IgD-negative memory B cell (primary cell): Measurements from ENCODE around the gene TRIM68. TPM values are rescaled to one million over a fixed set of nuclear protein-coding genes. Genes with fewer than 3 reads are reported as not detected.

Experiments used
- H3K27ac Mint-ChIP-seq, 3 donors: one replicate each; pipeline ENCODE4 v1.8.0; 2020 to 2022; ENCODE audit warnings: mild to moderate bottlenecking in 3 of 3, mixed read lengths in 3 of 3, moderate library complexity in 1 of 3
- H3K27me3 Mint-ChIP-seq: one replicate; pipeline ENCODE4 v1.8.0; 2021; ENCODE audit warnings: mixed read lengths
- H3K36me3 Mint-ChIP-seq: one replicate; pipeline ENCODE4 v1.8.0; 2020; ENCODE audit warnings: mild to moderate bottlenecking, mixed read lengths
- H3K4me1 Mint-ChIP-seq, 3 donors: one replicate each; pipeline ENCODE4 v1.8.0; 2020 to 2022; ENCODE audit warnings: mixed read lengths in 3 of 3, mild to moderate bottlenecking in 1 of 3
- H3K4me3 Mint-ChIP-seq, 4 donors: one replicate each; pipeline ENCODE4 v1.8.0; 2020 to 2022; ENCODE audit warnings: mild to moderate bottlenecking in 4 of 4, mixed read lengths in 4 of 4, moderate library complexity in 3 of 4
- H3K9me3 Mint-ChIP-seq, 3 donors: one replicate each; pipeline ENCODE4 v1.8.0; 2020 to 2021; ENCODE audit warnings: mixed read lengths in 3 of 3, mild to moderate bottlenecking in 1 of 3
- polyA plus RNA-seq: library from polyadenylated mRNA; unstranded; fragments of 300-500 nt; fragmentation: Illumina TruSeq; gene quantifications from one replicate; pipeline ENCODE4 v1.2.3, GENCODE V29; 2021

The TRIM68 gene
- polyA plus RNA-seq, 1 donor from 2014 or later: 13.1 TPM

- no peaks in the 10 kb centered on the region for H3K4me1 Mint-ChIP-seq
- no peaks in the 10 kb centered on the region for H3K36me3 Mint-ChIP-seq
- H3K27me3 Mint-ChIP-seq: peaks cover 13% of the 10 kb centered on the region
- no peak overlapping the region for H3K4me3 Mint-ChIP-seq
- H3K27ac Mint-ChIP-seq: no peak overlapping the region
- peaks cover 0 to 2% (median 0%) of the 10 kb centered on the region in 3 donors for H3K9me3 Mint-ChIP-seq
Observed at GRCh38 chr11:4576880-4577279, 31.2 kb downstream of the TRIM68 start.

- Mint-ChIP-seq H3K27ac (no peak overlapping the region), H3K9me3 (no peaks in the 10 kb centered on the region), H3K4me3 (no peak overlapping the region), H3K4me1 (no peaks in the 10 kb centered on the region), H3K36me3 (no peaks in the 10 kb centered on the region), H3K27me3 (no peaks in the 10 kb centered on the region)
Observed at GRCh38 chr11:4569075-4569474, 39.0 kb downstream of the TRIM68 start.

- Mint-ChIP-seq H3K36me3 (peaks cover 2% of the 10 kb centered on the region), H3K27me3 (no peaks in the 10 kb centered on the region), H3K4me1 (no peaks in the 10 kb centered on the region), H3K9me3 (peaks cover 0 to 4% (median 2%) of the 10 kb centered on the region in 3 donors), H3K27ac (no peak overlapping the region), H3K4me3 (no peak overlapping the region)
Observed at GRCh38 chr11:4565371-4565770, 42.7 kb downstream of the TRIM68 start.

GRCh38 chr11:4560467-4560866 is 47.6 kb downstream of the TRIM68 start:
- Mint-ChIP-seq H3K36me3 (peaks cover 2% of the 10 kb centered on the region), H3K4me1 (no peaks in the 10 kb centered on the region), H3K27ac (no peak overlapping the region), H3K9me3 (peaks cover 0 to 4% (median 2%) of the 10 kb centered on the region in 3 donors), H3K4me3 (no peak overlapping the region), H3K27me3 (peaks cover 4% of the 10 kb centered on the region)

GRCh38 chr11:4559527-4560440 is 48.2 kb downstream of the TRIM68 start:
- no peak overlapping the region for H3K4me3 Mint-ChIP-seq

GRCh38 chr11:4551346-4551979 is 56.6 kb downstream of the TRIM68 start:
- Mint-ChIP-seq H3K27me3 (peaks cover 10% of the 10 kb centered on the region), H3K9me3 (peaks cover 0 to 2% (median 0%) of the 10 kb centered on the region in 3 donors), H3K36me3 (no peaks in the 10 kb centered on the region), H3K4me3 (no peak overlapping the region), H3K27ac (no peak overlapping the region), H3K4me1 (no peaks in the 10 kb centered on the region)

More at GRCh38 chr11:4559527-4560440, 48.2 kb downstream of the TRIM68 start:
- H3K9me3 Mint-ChIP-seq: peaks cover 0 to 4% (median 2%) of the 10 kb centered on the region in 3 donors
- H3K27me3 Mint-ChIP-seq: peaks cover 4% of the 10 kb centered on the region
- peaks cover 2% of the 10 kb centered on the region for H3K36me3 Mint-ChIP-seq
- no peaks in the 10 kb centered on the region for H3K4me1 Mint-ChIP-seq
- H3K27ac Mint-ChIP-seq: no peak overlapping the region

Other genes starting within 250 kb of the TRIM68 start
- not detected for gene OR52B4, start 239.8 kb downstream of the TRIM68 start, polyA plus RNA-seq
- gene TRIM21, start 214.5 kb downstream of the TRIM68 start, polyA plus RNA-seq: 37.5 TPM
- not detected for gene OR52K2, start 158.9 kb downstream of the TRIM68 start, polyA plus RNA-seq
- gene OR52K1, start 125.6 kb downstream of the TRIM68 start, polyA plus RNA-seq: not detected
- not detected for gene OR52M1, start 63.0 kb downstream of the TRIM68 start, polyA plus RNA-seq
- gene OR52I2, start 26.5 kb downstream of the TRIM68 start, polyA plus RNA-seq: not detected
- not detected for gene OR52I1, start 14.2 kb downstream of the TRIM68 start, polyA plus RNA-seq
- not detected for gene OR51D1, start 29.2 kb upstream of the TRIM68 start, polyA plus RNA-seq
- not detected for gene OR51E1, start 35.8 kb upstream of the TRIM68 start, polyA plus RNA-seq
- gene OR51E2, start 89.6 kb upstream of the TRIM68 start, polyA plus RNA-seq: not detected
- gene MMP26, start 96.6 kb upstream of the TRIM68 start, polyA plus RNA-seq: not detected
- not detected for gene OR51F1, start 161.7 kb upstream of the TRIM68 start, polyA plus RNA-seq
- gene OR52R1, start 196.1 kb upstream of the TRIM68 start, polyA plus RNA-seq: not detected
- not detected for gene OR51F2, start 213.1 kb upstream of the TRIM68 start, polyA plus RNA-seq
- not detected for gene OR51S1, start 241.0 kb upstream of the TRIM68 start, polyA plus RNA-seq